ENCODE results near the gene PPP1R3G.

- TF ChIP-seq GATA2 (IDR thresholded peaks at IDR 0.05; ENCODE audit: low read depth, low read length) (no peak), GATA3 (IDR thresholded peaks at IDR 0.05; ENCODE audit: low read depth, low read length) (no peak)
These were observed at the start of gene PPP1R3G for GRCh38 chr6:5084781-5085647.
